ENCODE data around the gene TNNI3.
"Not testable (repeated sequence)": the region's sequence is repeated elsewhere in the genome, so short reads cannot be mapped to it uniquely, and the experiment has no call there.

TNNI3 gene
- total RNA-seq: 0 reads per million in 2 donors

DNA sequence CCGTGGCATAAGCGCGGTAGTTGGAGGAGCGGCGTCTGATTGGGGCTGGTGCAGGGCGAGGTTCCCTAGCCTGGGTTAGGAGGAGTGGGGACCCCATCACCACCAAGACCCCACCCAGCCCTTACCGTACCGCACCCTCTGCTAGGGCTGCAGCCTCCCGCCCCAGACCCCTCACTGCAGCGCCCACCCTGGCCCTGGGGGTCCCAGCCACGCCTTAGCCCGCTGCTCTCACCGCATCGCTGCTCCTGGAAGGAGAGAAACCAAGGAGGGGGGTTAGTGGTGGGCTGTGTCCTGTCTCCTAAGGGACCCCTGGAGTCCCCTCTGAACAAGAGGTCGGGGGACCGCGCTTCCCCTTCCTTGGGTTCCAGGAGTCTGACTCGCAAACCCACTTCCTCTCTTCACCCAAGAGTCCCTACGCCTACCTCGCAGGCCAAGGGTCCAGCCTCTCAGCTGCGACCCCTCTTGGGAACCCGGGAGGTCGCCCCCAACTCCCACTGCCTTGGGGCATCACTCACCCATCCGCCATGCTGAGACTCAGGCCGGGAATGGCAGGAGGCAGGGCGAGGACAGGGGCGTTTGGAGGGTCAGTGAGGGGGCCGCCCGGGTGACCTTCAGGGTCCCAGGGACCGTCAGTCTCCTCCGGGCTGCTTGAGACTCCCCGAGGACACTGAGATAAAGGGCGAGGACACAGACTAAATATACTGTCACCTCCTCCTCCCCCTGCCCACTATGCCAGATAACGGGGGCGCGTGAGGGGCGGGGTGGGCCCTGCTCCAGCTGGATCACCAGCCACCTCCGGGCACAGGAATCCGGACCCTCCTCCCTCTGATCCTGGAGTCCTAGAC is at the start of gene TNNI3:
TSS of gene TNNI3 (minus strand) at position 669 of the 845 bp plus-strand sequence. CDS start at position 526, 143 bp downstream.
- no peak for DNase-seq

DNA sequence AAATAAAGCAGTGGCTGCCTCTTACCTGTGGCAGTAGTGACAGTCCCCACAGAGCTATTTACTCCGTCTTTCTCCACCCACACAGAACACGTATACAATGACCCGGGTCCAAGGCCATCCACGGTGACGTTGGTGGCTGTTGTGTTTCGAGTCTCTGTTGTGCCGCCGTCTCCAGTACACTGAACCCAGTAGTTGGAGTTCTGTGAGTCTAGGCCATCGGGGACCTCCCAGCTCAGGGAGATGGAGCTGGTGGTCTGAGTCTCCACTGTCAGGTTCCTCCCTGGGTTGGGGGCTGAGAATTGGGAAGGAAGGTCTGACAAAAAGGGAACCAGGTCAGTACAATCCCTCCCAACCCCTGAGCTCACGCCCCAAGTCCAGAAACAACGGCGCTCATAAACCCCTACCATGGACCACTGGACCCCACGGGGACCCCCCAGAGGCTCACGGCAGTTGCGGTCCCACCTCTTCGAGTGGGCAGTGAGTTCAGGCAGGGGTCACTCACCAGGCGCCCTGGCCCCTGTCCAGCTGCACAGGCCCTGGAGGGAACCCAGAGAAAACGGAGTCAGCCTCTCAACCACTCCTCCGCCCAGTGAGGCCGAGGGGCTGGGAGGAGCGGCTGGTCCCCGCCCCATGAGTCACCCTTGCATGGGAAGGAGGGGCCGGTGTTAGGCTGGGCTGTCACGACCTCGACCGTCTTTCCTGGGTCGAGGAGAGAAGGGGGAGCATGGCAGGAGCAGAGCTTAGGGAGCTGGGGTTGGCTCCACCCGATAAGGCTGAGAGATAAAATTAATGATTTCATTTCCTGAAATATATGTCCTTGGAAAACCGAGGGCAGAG is 49.4 kb upstream of the TNNI3 start:
- DNase-seq: no peak

DNA sequence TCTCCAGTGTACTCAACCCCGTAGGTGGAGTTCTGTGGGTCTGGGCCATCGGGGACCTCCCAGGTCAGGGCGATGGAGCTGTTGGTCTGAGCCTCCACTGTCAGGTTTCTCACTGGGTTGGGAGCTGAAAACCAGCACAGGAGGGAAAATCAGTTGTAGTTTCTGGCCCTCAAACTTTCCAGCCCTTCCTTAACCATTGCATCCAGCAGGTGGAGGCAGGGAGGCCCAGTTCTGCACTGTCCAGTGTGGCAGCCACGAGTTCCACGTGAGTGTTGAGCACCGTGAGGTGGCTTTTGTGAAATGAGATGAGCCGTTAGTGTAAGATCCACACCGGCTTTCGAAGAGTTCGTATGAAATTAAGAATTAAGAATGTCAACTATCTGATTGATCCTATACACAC is 44.7 kb upstream of the TNNI3 start:
- not testable (repeated sequence) for DNase-seq

DNA sequence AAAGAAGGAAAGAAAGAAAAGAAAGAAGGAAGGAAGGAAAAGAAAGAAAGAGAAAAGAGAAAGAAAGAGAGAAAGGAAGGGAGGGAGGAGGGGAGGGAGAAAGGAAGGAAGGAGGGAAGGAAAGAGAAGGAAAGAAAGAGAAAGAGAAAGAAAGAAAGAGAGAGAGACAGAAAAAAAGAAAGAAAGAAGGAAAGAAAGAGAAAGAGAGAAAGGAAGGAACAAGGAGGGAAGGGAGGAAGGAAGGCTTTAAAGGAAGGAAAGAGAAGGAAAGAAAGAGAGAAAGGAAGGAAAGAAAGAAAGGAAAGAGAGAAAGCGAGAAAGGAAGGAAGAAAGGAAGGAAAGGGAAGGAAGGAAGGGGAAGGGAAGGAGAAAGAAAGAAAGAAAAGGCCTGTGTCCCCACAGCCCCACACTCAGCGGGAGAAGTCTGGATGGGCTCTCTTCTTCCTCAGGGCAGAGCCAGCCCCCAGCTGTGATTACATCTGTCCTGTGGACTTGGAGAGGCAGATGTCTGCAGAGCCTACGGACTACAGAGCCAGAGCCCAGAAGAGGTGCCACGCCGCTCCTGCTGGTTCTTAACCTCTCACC is 42.2 kb upstream of the TNNI3 start:
- no peak for DNase-seq

DNA sequence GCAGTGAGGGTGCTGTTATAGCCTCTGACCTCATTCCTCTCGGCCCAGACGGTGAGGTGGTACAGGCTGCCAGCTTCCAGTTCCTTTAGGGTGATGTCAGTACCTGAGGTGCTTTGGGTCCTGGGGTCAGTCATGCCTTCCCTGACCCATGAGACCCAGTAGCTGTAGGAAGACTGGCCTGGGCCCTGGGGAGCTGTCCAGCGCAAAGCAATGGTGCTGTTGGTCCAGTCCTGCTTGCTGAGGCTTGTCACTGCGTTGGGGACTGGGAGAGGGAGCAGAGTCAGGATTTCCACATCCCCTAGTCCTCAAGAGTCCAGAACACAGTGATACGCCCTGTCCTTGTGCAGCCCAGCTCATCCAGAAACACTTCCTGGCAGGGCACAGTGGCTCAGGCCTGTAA is 41.1 kb upstream of the TNNI3 start:
- DNase-seq: no peak

DNA sequence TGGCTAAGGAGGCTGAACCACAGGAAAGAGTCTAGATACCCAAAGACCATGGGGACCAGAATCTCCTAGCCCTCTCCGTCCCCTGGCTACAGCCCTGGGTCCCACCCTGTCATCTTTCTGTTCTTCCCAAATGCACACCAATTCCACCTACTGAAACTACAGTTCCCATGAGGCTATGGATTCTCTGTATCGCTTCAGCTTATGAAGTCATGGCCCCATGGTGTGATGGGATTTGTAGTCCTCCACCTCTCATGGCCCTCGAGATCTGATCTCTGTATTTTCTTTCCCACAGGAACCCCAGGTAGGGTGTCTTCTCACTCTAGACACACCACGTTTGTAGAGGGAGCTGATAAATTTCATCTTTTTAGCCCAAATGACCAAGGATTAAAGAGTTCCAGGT is 40.0 kb upstream of the TNNI3 start:
- DNase-seq: no peak

DNA sequence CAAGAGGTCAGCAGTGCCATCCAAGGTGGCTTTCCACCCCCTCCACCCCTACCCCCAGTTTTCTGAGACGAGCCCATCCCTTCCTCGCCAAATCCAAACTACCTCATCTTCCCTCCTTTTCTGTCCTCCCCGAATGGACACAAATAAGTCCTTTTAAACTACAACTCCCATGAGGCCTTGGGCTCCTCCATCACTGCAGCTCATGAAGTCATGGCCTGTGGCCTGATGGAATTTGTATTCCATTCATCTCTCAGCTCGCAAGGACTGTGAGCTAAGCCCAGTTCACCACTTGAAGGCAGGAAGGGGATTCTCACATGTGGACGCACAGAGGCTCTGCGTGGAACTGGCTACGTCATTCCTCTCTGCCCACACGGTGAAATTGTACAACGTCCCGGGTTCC is 39.3 kb upstream of the TNNI3 start:
- no peak for DNase-seq

DNA sequence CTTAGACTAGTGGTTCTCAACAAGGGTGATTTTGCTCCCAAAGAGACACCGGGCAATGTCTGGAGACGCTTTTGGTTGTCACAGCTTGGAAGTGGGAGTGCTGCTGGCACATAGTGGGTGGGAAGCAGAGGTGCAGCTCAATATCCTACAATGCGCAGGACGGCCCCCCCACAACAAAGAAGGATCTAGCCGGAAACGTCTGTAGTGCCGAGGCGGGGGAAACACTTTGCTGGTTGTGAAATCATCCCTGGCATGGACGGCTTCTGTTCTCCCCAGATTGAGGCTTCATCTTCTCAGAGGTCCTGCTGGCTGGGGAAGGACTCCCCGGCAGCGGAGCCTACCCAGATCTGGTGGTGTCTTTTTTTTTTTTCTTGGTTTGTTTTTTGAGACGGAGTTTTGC is 35.9 kb upstream of the TNNI3 start:
- no peak for DNase-seq

DNA sequence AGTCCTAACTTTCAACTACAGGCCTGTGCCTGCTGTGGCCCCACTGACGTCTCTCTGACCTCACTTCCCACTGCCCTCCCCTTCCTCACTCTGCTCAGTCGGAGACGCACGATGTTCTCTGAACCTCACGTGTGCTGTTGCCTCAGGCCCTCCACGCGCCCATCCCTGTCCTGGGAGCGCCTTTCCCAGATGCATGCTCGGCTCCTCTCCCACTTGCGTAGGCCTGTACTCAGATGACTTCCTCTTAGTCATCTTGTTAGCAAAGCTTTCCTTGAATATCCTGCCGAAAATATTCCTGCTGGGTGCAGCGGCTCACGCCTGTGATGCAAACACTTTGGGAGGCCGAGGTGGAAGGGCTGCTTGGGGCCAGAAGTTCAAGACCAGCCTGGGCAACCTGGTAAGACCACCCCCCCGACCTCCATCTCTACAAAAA is 31.9 kb upstream of the TNNI3 start:
- DNase-seq: no peak

DNA sequence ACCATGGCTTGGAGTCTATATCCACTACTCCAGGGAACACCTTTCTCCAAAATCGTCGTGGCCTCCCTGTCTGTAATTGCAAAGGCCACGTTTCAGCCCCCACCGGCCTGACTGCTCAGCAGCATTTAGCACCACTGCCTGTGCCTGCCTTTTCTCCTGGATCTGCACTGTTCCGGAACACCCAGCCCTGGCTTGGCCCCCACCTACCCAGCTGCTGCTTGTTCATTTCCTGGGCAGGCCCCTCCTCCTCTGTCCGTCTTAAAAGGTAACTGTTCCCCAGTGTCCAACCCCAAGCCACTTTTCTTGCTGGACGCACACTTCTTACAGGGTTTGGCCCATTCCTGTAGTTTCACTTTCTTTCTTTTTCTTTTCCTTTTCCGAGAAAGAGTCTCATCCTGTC is 31.1 kb upstream of the TNNI3 start:
- DNase-seq: no peak

DNA sequence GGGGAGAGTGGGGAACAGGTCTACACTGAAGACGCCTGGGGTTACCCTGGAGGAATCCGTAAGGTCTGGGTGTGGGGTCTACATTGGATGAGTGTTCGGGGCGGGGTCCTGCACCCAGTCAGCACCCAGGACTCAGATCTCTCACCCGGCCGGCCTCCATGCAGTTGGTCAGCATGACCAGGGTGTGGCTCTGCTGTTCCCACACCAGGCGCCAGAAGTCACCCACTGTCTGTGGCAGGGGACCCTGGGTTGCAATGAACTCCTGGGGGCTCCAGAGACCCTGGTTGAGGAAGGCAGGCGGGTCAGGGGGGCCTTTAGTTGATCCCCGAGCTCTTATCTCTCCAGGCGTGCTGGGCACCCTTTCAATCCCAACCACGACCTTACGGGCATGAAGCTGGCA is 28.5 kb upstream of the TNNI3 start:
- DNase-seq: no peak

DNA sequence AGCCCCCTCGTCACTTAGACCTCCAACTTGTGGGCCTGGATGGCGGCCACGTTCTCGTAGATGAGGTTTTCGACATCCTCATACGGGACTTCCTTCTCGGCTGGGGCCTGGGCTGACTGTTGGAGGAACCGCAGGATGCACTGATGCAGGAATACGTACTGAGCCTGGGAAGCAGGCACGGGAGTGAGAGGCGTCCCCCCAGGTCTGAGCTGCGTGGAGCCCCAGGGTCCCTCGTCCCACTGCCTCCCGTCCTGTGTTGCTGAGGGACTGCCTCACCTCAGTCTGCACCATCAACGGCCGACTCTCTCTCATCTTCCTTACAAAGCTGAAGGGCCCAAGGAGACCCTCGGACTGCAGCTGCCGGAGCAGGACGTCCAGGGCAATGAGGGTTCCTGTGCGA is 24.2 kb upstream of the TNNI3 start:
- no peak for DNase-seq

DNA sequence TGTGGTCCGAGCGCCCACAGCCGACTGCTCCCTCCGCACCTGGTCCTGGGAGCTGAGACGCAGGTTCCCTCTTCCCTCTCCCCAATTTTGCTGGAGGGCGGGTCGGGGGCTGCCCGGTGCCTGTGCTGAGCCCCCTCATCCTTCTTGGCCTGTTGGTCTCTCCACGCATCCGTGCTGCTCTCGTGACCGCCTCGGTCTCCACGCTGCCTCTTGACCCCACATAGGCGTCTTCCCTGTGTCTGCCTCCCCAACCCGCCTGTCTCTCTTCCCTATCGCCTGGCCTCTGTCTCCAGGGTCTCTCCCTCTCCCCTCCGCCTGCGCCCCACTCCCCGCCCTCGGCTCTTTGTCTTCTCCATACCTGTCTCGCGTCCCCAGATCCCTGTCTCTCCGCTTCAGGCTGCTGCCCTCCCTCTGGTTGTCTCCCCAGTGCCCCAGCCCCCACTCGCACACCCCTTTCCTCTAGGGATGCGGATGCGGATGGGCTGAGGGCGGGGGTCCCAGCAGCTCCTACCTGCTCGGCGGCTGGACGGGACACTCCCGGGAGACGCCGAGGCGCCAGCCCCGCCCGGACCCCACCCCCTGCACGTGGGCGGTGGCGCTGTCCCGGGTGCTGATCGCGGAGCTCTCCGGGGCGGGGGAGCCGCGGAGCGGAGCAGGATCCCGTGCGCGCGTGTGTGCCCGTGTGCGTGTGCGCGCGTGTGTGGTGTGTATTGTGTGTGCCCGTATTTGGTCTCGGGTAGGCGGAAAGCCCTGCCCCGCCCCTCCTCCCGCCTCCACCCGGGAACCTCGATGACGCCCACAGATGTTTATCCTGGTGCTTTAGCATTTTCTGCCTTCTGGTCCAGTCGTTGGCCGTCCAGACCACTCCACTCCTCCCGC is 22.3 kb upstream of the TNNI3 start, which contains the start of gene SYT5:
TSS of gene SYT5 (minus strand) at position 684 of the 879 bp plus-strand sequence. CDS start 1,248 bp downstream, outside the sequence.
- DNase-seq: peak; percentile 39

DNA sequence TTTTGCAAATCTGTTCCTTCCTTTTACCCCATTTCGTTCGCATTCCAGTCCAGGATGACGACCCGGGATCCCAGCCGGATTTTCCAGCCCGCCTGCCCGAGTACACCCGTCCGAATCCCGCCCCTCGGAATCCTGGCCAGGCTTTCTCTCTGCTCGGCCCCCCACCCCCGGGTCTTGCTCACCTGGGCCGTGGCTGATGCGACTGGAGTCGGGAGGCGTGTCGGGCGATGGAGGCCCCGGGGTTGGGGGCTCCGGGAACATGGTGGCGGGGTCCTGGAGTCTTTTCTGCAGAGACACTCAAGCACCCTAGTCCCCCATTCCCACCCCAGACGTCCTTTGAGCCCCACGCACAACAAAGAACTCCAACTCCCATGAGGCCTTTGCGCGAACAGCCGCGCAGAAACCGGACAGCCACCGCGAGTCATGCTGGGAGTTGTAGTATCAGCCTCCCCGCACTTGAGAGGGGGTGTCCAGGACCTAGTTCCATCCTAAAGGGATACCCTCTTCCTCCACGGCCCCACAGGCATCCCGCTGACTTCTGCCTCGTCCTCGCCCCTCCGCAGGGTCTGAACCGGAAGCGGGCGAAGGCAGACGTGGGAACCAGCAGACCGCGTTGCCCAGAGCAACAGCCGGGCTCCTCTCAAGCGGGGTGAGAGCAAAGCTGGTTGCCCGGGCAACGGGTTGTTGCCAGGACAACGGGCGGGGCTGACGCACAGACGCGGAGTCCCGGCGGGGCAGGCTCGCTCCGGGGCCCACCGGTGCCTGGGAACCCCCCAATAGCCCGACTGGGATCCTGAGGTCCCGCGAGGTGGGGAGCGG is 21.5 kb upstream of the TNNI3 start:
- DNase-seq: peak; percentile 97

DNA sequence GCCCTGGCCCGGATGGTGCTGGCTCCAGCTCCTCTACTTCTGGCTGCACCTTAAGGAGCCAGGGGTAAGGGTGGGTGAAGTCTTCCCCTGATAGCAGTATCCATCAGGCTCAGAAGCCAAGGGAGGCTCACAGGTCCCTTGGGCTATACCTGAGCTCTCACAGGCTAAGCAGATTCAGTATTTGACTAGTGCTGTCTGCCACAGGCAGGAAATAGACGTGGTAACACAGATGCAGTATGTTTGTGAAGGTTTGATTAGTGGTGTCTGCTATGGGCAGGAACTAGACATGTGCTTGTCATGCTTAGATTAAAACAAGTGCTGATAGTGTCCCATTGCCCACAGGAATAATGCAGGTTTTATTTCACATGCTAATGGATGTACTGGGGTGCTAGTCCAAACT is 18.5 kb upstream of the TNNI3 start:
- no peak for DNase-seq

DNA sequence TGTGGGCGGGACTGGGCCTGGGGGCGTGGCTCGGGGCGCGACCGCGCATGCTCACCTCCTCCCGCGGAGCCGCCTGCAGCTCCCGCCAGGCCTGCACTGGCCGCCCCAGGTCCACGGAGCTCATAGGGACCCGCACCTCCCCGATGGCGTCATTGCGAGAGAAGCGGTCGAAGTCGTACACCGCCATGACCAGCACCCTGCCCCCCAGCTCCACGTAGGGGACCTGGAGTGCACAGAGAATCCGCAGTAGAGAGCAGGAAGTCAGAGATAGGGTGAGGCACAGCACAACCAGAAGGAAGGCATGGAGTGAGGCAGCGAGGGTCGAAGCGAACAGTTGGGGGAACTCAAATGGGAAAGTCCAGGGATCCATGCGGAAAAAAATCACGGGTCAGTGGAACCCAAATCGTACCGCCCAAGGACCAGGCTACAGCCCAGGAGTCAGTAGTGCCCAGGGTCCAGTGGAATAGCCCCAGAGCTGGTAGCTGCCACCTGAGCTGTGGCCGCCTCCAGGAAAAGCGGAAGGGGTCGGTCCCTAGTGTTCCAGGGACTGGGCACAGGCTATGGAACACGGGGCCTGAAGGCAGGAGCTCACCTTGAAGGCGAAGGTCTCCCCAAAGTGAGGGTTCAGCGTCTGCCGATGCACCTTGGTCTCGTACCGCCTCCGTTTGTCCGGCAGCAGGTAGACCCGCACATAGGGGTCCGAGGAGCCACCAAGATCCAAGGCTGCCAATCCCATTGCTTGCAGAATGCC is 17.8 kb upstream of the TNNI3 start:
- DNase-seq: no peak

DNA sequence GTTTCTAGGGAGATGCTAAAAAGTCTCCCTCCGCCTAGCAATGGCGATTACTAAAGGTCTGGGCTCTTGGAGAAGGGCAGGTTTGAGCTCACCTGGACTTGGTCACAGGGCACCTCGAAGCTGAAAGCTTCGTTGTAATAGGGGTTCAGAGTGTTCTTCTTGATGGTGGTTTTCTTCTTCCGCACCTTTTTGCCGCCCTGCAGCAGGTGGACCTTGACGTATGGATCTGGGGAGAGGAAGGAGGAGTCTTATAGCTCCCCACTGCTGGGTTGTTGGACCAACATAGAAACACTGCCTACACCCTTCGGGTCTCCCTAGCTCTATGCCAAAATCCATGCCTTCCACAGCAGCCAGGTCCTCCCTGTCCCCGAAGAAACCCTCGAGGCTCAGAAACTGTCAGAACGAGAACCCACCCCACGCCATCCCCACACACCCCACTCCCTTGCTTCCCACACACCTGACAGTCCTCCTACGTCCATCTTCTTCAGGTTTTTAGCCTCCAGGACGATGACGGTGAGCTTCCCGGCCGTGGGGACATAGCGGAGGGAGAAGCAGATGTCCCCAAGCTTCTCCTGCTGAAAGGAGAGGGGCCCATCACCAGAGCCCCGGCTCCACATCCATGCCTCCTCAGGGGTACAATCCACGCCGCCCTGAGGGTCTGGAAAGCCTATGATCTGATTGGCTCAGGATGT is 17.0 kb upstream of the TNNI3 start:
- DNase-seq: no peak

DNA sequence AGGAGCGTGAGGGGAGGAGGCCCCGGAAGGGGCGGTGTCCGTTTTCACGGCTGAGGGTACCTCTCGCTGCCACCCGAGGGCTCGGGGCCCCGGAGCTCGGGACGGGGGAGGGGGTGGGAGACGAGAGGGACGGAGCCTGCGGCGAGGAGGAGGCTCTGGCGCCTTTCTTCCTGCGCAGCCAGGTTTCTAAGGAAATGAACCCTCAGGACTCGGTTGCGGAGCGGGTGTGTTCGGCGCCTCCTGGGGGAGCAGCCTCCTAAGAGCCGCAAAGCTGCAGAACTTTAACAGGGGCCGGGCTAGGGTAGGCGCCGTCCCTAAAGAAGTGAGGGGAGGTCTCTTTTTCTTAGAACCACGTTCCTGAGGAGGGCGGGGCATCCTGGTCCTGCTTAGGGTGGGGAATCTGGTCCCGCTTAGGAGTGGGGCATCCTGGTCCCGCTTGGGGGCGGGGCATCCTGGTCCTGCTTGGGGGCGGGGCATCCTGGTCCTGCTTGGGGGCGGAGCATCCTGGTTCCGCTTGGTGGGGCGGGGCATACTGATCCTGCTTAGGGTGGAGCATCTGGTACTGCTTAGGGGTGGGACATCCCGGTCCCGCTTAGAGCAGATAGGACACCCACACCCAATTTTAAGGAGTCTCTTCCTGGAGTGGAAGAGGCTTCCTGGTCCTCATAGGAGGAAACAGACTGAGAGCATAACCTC is 16.3 kb upstream of the TNNI3 start:
- DNase-seq: no peak

DNA sequence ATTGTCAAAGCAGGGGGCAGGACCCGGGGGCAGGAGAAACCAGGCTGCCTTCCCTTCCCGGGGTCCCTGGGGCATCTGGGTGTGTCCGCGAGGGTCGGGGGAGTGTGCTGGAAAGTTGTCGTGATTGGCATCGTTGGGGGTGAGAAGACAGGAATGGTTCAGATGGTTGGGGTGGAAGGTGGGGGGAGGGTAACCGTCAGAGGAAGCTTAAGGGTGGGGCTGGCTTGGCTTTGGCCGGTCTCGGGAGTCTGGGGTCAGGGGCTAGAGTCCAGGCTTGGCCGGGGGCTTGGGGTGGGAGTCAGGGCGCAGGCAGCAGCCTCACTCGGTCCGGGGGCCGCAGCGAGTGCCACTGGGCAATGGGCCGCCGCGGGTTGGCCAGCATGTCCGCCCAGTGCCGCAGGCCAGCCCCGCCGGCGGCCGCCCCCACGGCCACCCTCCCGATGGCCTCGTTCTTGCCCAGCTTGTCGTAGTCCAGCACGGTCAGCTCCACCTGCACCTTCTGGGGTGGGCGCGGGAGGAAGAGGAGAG is 15.7 kb upstream of the TNNI3 start:
- no peak for DNase-seq
